ELF-1 (cell line): ENCODE measurements around the gene TTC33.
"Not testable (repeated sequence)": the region's sequence is repeated elsewhere in the genome, so short reads cannot be mapped to it uniquely, and the experiment has no call there.

Source experiments
- DNase-seq: peaks from one replicate; pipeline ENCODE4 v3.0.0-alpha.2; 2016; ENCODE audit warnings: low read depth, low spot score

TTC33 gene

GRCh38 chr5:40653221-40654022 is 102.3 kb downstream of the TTC33 start:
- no peak for DNase-seq

GRCh38 chr5:40652441-40653220 is 103.1 kb downstream of the TTC33 start:
- DNase-seq: no peak

- no peak for DNase-seq
These were observed 104.6 kb downstream of the TTC33 start for GRCh38 chr5:40651201-40651600.

GRCh38 chr5:40649463-40650030 is 106.2 kb downstream of the TTC33 start:
- DNase-seq: no peak

GRCh38 chr5:40648150-40648549 is 107.6 kb downstream of the TTC33 start:
- DNase-seq: no peak

- no peak for DNase-seq
These were observed 109.5 kb downstream of the TTC33 start for GRCh38 chr5:40646266-40646665.

GRCh38 chr5:40639531-40639930 is 116.2 kb downstream of the TTC33 start:
- DNase-seq: not testable (repeated sequence)

- no peak for DNase-seq
These were observed 121.2 kb downstream of the TTC33 start for GRCh38 chr5:40634593-40634992.

- no peak for DNase-seq
These were observed 121.6 kb downstream of the TTC33 start for GRCh38 chr5:40634154-40634553.

- no peak for DNase-seq
These were observed 124.5 kb downstream of the TTC33 start for GRCh38 chr5:40631236-40631635.

GRCh38 chr5:40630126-40630525 is 125.6 kb downstream of the TTC33 start:
- no peak for DNase-seq

- DNase-seq: no peak
These were observed 127.4 kb downstream of the TTC33 start for GRCh38 chr5:40628407-40628806.

- DNase-seq: no peak
These were observed 128.1 kb downstream of the TTC33 start for GRCh38 chr5:40627706-40628105.

- no peak for DNase-seq
These were observed 129.0 kb downstream of the TTC33 start for GRCh38 chr5:40626801-40627200.

- DNase-seq: no peak
These were observed 132.0 kb downstream of the TTC33 start for GRCh38 chr5:40623480-40624420.

GRCh38 chr5:40622463-40623252 is 133.1 kb downstream of the TTC33 start:
- no peak for DNase-seq

- no peak for DNase-seq
These were observed 136.3 kb downstream of the TTC33 start for GRCh38 chr5:40619421-40619820.

GRCh38 chr5:40618926-40619325 is 136.8 kb downstream of the TTC33 start:
- no peak for DNase-seq

GRCh38 chr5:40616781-40617180 is 139.0 kb downstream of the TTC33 start:
- no peak for DNase-seq

- no peak for DNase-seq
These were observed 140.1 kb downstream of the TTC33 start for GRCh38 chr5:40615586-40616170.
